Activated CD8-positive, alpha-beta memory T cell treated with anti-CD3 and anti-CD28 coated beads for 24 hours (primary cell): ENCODE measurements around the gene TMEM114.
"Not testable (repeated sequence)": the region's sequence is repeated elsewhere in the genome, so short reads cannot be mapped to it uniquely, and the experiment has no call there.

Source experiments
- DNase-seq: peaks from one replicate; pipeline ENCODE4 v3.0.0-alpha.2; 2020

Gene TMEM114

DNA sequence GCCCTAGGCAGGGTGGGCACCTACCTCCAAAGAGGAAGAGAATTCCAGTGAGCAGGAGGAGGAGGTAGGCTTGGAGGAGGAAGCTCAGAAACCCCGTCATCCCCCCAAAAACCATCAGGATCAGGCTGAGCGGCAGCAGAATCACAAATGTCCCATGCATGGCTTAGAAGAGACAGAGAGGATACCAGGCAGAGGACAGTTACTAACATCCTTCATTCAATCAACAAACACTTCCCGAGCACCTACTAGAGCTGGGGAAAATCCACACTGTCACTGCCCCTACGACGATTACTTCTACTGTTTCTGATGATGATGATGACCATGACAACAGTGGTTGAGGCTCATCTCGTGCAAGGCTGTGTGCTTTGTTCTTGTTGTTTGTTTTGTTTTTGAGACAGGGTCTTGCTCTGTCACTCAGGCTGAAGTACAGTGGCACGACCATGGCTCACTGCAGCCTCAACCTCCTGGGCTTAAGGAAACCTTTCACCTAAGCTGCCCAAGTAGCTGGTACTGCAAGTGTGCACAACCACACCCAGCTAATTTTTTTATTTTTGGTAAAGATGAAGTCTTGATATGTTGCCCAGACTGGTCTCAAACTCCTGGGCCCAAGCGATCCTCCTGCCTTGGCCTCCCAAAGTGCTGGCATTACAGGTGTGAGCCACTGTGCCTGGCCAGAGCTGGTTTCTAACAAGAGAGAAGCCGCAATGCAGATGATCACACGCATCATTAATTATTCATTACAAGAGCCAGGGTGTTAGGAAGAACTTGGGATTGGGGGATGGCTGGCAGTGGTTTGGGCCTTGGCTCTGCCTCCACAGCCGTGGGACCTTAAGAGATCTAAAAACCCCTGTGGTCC, 18.0 kb downstream of the TMEM114 start:
- no peak for DNase-seq

DNA sequence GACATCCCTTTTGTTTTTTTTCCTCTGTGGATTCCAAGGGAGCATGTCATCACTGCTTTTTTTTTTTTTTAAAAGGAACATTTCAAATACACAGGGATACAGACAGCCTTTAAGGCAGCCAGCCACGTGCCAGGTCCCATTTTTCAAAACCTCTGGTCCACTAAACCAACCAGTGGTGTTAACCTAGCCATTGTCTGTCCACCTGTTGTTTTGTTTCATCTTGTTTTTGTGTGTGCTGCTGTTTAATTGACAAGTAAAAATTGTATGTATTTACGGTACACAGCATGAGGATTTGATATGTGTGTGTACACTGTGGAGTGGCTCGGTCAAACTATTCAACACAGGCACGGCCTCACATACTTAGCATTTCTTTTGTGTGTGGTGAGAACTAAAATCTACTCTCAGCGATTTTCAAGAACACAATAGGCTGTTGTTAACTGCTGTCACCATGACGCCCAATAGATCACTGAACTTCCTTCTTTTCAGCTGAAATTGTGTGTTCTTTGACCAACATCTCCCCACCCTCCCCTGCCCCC, 19.2 kb downstream of the TMEM114 start:
- DNase-seq, result no peak

DNA sequence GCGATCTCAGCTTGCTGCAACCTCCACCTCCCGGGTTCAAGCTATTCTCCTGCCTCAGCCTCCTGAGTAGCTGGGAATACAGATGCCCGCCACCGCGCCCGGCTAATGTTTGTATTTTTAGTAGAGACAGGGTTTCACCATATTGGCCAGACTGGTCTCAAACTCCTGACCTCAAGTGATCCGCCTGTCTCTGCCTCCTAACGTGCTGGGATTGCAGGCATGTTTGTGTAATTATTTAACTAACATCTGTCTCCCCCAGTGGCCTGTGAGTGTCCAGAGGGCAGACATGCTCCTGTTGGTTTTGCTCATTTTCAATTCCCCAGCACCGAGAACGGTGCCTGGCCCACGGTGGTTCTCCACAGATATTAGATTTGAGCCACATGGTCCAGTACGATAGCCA, 19.9 kb downstream of the TMEM114 start:
- DNase-seq, result not testable (repeated sequence)

DNA sequence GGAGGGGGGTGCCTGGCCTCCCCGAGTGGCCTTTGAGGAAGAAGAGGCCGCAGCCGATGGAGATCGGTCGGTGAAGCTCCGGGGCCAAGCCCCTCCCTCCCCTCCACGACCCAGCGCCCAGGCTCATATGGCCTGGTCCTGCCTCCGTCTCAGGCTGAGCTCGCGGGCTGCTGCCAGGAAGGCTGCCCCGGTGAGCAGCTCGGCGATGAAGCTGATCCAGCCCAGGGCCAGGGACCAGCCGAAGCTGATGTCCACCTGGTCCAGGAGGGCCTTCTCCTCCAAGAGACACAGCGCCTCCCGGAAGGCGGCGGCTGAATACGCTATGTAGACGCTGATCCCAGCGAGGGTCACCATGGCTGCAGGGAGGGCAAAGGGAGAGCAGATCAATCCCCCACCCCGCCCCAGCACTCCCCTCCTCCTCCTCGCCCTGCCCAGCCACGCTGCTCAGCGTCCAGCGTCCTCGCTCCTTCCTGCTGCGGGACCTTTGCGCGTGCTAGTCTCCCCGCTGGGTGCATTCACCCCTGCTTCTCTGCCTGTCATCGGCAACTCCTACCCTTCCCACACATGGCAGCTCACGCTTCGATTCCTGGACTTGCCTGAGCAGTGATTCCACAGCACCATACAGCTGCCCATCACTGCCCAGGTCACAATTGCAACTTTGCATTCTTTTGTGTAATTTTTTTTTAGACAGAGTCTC, 20.5 kb downstream of the TMEM114 start:
- DNase-seq, result no peak

DNA sequence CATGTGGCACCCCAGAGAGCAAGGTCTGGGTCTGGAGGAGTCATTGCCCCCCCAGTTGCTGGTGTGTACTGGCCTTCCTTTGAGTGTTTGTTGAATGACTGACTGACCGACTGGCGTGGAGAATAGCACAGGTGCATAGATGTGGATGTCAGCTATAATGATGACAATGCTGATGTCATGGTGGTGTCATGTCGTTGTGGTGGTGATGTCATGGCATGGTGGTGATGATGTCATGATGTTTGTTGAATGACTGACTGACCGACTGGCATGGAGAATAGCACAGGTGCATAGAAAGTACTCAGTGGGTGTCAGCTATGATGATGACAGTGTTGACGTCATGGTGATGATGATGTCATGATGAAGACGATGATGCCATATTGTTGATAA, 22.1 kb downstream of the TMEM114 start:
- no peak for DNase-seq

DNA sequence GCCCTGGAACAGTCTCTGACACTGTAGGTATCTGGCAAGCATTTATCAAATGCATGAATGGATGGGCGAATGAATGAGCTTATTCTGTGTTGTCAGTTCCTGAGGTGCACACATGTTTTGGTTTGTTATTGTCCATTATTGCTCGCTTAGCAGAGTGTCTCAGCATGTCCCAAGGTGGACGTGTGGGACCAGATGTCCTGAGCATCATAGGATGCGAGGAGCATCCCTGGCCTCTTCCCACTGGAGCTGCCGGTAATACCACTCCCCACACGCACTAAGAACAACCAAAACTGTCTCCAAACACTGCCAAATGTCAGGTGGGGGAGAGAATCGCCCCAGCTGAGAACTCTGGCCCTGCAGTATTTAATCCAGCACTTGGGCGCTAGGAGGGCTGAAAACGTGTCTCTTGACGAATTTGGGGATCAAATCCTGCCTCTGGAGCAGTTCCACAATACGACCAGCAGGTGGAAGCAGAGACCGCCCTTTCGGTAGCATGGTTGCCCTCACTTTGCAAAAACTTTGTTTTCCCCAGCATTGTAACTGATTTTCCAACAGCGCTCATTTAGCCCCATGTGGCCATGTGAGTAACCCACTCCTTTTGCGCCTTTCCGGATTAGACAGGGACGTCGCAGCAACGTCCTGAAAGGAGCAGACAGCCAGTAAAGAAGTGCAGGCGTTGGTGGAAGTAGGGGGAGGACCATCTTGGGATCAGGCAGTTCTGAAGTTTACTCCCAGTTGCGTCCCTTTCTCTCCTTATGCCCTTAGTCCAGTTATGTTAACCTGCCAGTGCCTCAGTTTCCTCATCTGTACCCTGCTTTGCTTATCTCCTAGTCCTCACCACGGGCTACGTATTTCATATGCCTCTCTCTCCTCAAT, 22.7 kb downstream of the TMEM114 start:
- peak; percentile 87 for DNase-seq

DNA sequence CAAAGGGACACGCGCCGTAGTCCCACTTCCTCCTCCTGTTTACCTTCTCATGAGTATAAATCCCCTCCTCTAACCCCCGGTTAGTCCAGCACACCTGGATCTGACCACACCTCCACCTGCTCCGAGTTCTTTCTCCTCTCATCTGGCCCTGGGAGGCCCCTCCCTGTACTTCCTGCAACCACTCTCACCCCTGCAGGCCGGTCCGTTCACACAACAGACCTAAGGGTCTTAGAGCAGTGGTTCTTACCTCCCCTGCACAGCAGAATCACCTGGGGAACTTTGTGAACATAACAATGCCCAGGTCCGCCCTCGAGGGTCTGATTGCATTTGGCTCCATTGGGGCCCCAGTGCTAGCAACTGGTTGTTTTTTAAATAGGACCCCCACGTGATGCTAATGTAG, 24.8 kb downstream of the TMEM114 start:
- DNase-seq, result no peak

DNA sequence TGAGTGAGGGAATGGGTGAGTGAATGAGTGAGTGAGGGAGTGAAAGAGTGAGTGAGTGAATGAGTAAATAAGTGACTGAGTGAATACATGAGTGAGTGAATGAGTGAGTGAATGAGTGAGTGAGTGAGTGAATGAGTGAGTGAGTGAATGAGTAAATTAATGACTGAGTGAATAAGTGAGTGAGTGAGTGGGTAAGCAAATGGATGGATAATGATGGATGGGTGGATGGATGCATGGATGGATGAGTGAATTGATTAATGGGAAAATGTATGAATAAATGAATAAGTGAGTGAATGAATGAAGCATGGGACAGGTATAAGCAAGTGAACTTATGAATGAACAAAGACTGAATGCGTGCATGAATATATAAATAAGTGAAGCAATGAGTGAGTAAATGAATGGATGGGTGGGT, 25.4 kb downstream of the TMEM114 start:
- DNase-seq, result no peak

DNA sequence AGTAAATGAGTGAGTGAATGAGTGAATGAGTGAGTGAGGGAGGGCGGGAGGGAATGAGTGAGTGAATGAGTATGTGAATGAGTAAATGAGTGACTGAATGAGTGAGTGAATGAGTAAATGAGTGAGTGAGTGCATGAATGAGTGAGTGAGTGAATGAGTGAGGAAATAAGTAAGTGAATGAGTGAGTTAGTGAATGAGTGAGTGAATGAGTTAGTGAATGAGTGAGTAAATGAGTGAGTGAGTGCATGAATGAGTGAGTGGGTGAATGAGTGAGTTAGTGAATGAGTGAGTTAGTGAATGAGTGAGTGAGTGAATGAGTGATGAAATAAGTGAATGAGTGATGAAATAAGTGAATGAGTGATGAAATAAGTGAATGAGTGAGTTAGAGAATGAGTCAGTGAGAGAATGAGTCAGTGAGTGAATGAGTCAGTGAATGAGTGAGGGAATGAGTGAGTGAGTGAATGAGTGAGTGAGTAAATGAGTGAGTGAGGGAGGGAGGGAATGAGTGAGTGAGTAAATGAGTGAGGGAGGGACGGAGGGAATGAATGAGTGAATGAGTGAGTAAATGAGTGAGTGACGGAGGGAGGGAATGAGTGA, 26.3 kb downstream of the TMEM114 start:
- not testable (repeated sequence) for DNase-seq

DNA sequence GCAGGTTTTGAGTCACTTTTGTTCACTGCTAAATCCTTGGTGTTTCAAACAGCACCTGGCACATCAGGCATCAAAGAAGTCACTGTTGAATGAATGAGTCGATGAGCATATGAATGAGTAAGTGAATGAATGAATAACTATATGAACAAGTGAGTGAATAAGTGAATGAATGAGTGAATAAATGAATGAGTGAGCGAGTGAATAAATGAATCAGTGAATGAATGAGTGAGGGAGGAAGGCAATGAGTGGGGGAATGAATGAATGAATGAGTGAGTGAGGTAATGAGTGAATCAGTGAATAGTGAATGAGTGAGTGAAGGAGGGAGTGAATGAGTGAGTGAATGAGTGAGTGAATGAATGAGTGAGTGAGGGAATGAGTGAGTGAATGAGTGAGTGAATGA, 28.8 kb downstream of the TMEM114 start:
- DNase-seq, result no peak

DNA sequence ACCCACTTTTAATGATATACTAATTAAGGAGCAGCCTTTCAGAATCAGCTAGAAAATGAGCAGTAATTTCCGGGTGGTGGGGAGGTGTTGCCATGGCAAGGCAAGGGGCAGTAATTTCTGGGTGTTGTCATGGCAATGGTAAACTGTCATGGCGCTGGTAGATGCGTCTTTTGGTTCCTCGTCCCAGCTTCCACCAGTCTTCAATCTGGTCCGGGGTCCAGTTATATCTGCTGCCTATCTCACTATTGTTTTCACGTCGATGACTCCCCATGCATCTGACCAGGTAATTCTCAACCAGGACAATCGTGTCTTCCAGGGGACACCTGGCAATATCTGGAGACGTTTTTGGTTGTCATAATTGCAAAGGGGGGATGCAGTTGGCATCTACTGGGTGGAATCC, 34.9 kb downstream of the TMEM114 start:
- no peak for DNase-seq

DNA sequence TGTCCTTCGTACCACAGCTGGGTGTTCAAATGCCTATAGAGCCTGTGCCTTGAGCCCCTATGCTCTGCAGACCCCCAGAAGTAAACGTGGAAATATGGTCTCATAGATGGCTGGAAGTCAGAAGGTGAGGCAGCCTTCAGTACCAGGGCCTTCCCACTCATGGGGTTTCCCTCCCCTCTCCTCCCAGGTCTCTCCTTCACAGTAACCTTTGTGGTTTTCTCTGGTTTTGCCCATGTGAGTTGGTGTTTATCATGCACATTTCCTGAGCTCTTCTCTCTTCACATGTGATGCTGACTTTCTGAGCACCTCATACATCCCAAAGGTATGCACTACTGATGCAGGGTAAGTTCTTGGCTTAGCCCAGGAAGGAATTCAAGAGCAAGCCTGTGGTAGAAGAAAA, 35.4 kb downstream of the TMEM114 start:
- DNase-seq, result no peak

DNA sequence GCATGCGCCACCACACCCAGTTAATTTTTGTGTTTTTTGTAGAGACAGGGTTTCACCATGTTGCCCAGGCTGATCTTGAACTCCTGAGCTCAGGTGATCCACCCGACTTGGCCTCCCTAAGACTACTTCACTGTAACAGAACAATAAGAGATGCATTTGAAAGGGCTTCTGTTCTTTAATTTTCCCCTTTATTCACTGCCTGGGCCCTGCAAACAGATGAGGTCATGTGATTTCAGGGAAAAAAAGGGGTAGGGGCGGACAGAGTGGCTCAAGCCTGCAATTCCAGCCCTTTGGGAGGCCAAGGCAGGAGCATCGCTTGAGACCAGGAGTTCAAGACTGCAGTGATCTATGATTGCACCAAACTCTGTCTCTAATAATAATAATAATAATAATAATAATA, 36.3 kb downstream of the TMEM114 start:
- DNase-seq, result no peak

DNA sequence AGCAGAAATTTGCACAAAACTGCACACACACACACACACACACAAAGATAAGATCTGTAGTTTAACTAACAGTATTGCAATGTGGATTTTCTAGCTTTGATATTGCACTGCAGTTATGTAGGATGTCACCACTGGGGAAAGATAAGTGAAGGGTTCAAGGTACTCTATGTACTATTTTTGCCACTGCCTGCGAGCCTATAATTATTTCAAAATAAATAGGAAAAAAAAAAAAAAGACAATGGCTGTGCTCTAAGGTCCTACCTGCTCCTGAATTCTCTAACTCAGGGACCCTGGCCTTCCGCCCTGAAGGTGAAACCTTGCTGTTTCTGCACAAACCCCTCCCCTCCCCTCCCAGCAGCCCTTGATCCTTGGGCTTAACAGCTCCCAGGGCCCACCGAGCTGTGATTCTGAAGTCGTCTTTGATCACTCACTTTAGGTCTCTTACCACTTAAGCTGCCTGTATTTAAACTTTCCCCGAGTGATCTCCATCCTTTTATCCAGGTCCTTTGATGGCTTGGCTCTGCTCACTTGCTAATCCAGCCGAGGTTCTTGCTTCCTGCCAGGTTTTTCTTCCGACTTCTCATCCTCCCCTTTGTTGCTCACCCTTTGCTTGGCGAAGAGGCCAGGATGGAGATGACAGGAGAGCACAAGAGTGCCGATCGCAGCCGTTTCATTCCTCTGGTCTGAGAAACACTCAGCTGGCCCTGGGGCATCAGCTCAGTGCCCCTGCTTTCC, 37.7 kb downstream of the TMEM114 start:
- DNase-seq, result no peak

DNA sequence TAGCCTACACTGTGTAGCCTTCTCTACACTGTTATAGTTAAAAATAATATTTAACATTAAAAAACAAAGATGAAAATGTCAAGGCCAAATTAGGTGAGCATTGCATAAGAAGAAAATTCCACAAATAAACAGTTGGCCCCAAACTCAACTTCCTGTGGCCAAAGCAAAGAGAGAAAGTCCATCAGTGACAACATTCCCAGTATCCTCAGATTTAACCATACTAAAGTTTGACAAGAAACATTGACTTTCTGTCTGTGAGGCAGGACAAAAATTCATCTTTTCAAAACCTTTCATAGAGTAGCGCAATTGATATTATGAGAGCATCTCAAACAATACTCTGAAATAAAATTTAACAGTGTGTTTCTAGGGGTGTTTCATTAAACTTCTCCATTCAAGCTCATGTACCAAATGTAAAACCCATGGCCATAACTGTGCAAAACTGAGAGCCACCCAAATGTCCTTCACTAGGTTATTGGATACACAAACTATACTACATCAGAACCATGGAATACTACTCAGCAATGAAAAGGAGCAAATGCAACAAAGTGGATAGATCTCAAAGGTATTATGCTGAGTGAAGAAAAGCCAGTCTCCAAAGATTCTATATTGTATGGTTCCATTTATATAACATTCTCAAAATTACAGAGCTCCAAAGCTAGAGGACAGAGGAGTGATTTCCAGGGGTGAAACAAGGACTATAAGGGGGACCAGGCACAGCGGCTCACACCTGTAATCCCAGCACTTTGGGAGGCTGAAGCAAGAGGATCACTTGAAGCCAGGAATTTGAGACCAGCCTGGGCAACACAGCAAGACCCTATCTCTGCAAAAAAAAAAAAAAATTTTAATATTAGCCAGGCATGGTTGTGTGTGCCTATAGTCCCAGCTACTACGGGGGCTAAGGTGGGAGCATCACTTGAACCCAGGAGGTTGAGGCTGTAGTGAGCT, 38.7 kb downstream of the TMEM114 start:
- DNase-seq, result no peak

DNA sequence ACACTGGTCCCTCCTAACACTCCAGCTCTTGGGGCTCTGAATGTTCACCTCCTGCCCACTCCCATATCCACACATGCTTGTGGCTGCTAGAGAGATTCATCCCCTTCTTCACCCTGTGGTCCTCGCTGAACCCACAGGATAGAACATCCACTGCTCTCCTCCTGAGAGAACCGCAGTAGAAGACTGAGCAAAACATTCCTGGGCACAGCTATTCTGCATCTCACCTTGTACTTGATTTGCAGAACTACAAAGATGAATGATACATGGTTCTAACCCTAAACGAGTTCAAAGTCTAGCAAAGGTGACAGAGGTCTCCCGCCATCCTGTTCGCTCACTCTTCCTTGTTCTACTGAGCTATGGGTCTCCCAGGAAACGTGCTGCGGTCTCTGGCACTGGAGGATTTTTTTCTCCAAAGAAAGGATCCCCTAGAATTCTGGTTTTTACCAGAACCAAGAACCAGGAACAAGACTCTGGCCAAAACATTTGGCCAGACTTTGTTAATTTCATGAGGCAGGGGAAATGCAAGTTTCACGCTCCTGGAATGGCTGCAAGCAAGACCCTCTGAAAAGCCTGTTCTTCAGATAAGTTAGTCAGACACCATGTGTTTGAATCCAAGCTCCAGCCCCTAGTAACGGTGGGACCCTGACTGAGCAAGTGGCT, 39.5 kb downstream of the TMEM114 start:
- no peak for DNase-seq

DNA sequence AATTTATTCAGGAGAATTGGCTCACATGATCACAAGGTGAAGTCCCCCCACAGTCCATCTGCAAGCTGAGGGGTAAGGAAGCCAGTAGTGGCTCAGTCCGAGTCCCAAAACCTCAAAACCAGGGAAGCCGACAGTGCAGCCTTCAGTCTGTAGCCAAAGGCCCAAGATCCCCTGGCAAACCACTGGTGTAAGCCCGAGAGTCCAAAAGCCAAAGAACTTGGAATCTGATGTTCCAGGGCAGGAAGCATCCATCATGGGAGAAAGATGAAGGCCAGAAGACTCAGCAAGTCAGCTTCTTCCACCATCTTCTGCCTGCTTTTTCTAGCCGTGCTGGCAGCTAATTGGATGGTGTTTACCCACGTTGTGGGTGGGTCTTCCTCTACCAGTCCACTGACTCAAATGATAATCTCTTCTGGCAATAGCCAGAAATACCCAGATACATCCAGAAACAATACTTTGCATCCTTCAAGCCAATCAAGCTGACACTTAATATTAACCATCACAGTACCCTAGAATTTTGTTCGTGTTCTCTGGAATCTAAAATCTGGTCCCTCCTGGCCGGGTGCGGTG, 40.4 kb downstream of the TMEM114 start:
- no peak for DNase-seq

DNA sequence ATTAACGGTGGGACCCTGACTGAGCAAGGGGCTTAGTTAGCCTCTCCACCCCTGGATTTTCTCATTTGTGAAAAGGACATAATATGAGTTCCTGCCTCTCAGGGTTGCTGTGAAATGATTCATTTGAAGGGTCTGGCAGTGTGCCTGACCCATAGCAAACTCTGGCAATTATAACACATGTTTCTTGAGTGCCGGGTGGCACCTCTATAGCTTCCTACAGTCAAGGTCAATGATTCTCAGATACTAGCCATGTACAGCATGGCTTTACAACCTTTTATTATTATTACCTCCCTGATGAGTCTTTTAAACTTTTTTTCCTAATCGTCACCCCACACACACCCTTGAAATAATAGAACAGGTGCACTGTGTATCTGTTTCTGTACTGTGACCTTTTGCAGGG, 42.1 kb downstream of the TMEM114 start:
- DNase-seq, result no peak

DNA sequence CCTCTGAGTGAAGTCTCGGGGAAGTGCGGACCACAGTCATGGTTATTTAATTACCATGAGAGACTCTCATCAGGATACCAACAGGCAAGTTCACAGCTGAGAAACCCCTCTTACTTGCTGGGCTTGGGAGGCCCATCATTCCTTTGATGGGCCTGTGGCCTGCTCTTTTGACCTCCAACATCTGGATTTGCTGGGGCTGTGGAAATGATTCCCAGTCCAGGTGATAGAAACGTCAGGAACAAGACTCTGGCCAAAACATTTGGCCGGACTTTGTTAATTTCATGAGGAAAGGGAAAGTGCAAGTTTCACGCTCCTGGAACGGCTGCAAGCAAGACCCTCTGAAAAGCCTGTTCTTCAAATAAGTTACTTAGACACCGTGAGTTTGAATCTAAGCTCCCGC, 42.5 kb downstream of the TMEM114 start:
- no peak for DNase-seq

DNA sequence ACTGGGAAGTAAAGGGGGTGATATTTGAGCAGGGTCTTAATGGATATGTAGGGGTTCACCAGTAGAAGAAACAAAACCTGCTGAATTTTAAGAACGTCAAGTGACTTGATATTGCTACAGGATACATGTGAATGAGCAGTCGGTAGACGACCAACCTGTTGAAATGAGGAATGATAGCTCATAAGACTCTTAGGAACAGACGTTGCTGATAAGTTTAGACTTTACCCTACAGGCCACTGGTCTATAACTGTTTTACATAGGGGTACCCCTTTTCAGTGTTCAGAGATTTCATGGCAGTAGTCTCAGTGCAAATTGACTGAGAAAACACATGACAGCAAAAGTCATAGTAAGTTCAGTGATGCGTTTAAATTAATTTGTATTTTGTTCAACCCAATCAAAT, 45.9 kb downstream of the TMEM114 start:
- no peak for DNase-seq
